WERI-Rb-1 (cell line): Measurements from ENCODE around the gene ALX1.
"Not testable (repeated sequence)": the region's sequence is repeated elsewhere in the genome, so short reads cannot be mapped to it uniquely, and the experiment has no call there.

ENCODE experiments used
- DNase-seq: peaks from one replicate; pipeline ENCODE4 v3.0.0-alpha.2; 2020
- H3K27ac ChIP-seq: fragments of 250-450 bp; sonication (Bioruptor Pico); 2 replicates; pipeline ENCODE4 v1.5.1; 2020; ENCODE audit warnings: mild to moderate bottlenecking, moderate library complexity
- H3K27me3 ChIP-seq: fragments of 250-450 bp; sonication (Bioruptor Pico); 2 replicates; pipeline ENCODE4 v1.5.1; 2021; ENCODE audit warnings: mild to moderate bottlenecking, low read depth, moderate library complexity; ENCODE audit not compliant: insufficient read depth, severe bottlenecking
- H3K36me3 ChIP-seq: fragments of 250-450 bp; sonication (Bioruptor Pico); 2 replicates; pipeline ENCODE4 v1.5.1; 2020; ENCODE audit warnings: mild to moderate bottlenecking, moderate library complexity
- H3K4me3 ChIP-seq: 2 replicates; pipeline ENCODE4 v1.5.1; 2011; ENCODE audit warnings: low read depth, mild to moderate bottlenecking, control low read depth, low read length
- H3K9me3 ChIP-seq: fragments of 250-450 bp; sonication (Bioruptor Pico); 2 replicates; pipeline ENCODE4 v1.5.1; 2021; ENCODE audit warnings: mild to moderate bottlenecking, moderate library complexity; ENCODE audit not compliant: severe bottlenecking
- CTCF ChIP-seq: IDR thresholded peaks from 2 replicates; pipeline ENCODE4 v1.5.1; 2011; ENCODE audit warnings: low read depth, mild to moderate bottlenecking, control low read depth, inconsistent platforms, low read length

The ALX1 gene

DNA sequence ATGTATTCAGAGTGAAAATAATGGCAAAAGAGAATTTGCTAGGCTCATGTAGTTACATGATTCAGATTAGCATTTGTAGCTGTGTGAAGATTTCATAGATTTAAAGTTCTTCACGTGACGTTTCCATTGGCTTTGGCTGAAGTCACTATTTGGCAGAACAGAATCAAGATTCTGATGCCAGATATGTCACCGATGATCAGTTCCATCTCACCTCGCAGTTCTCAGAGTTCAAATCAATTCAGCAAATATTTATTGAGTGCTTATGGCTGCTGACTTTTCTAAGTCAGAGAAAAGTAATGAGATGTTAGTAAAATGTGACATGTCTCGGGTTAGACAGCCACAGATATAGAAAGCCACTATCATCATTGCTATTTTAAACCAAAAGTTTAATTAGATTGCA is 28.4 kb downstream of the ALX1 start:
- Histone ChIP-seq H3K27ac (no peak overlapping the region), H3K4me3 (no peak overlapping the region), H3K27me3 (no peaks in the 10 kb centered on the region), H3K36me3 (no peaks in the 10 kb centered on the region), H3K9me3 (no peaks in the 10 kb centered on the region)
- DNase-seq = no peak
- TF ChIP-seq CTCF = no peak

- DNase-seq = no peak
- no peaks in the 10 kb centered on the region for H3K27me3 ChIP-seq
- no peaks in the 10 kb centered on the region for H3K36me3 ChIP-seq
- 0 out of 2 replicates have a peak overlapping the region, but pooled peaks have one; percentile 1 for H3K4me3 ChIP-seq
- TF ChIP-seq CTCF = no peak
- no peak overlapping the region for H3K27ac ChIP-seq
- no peaks in the 10 kb centered on the region for H3K9me3 ChIP-seq
These were observed 29.1 kb downstream of the ALX1 start for GRCh38 chr12:85309125-85309566.

- Histone ChIP-seq H3K27ac (no peak overlapping the region), H3K36me3 (no peaks in the 10 kb centered on the region), H3K4me3 (no peak overlapping the region), H3K9me3 (no peaks in the 10 kb centered on the region), H3K27me3 (no peaks in the 10 kb centered on the region)
- DNase-seq = peak; percentile 33
- no peak for TF ChIP-seq CTCF
These were observed 30.0 kb downstream of the ALX1 start for GRCh38 chr12:85310025-85310424.

- DNase-seq = no peak
- Histone ChIP-seq H3K4me3 (no peak overlapping the region), H3K27ac (no peak overlapping the region), H3K9me3 (no peaks in the 10 kb centered on the region), H3K27me3 (no peaks in the 10 kb centered on the region), H3K36me3 (no peaks in the 10 kb centered on the region)
- TF ChIP-seq CTCF = no peak
These were observed 30.5 kb downstream of the ALX1 start for GRCh38 chr12:85310456-85311076.

- not testable (repeated sequence) for H3K27me3 ChIP-seq, H3K4me3 ChIP-seq, H3K9me3 ChIP-seq, H3K36me3 ChIP-seq, H3K27ac ChIP-seq, DNase-seq
These were observed 38.0 kb downstream of the ALX1 start for GRCh38 chr12:85317866-85318636.

DNA sequence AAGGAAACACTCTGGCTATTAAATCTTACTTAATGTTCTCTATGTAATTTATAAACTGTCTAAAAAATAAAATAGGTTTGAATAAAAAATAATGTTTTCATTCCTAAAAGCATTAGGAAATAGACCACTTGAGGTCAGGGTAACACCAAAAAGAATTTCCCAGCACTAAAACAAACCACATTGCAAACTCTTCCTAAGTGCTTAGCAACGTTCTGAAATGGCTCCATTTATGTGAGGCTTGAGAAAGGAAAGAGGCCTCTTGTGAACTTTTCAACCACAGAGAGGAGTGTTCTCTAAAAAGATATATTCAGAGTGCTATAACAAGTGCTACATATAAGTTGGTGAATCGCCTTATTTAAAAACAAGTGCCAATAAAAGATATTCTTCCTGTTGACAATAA is 42.7 kb downstream of the ALX1 start:
- Histone ChIP-seq H3K36me3 (no peaks in the 10 kb centered on the region), H3K9me3 (no peaks in the 10 kb centered on the region), H3K4me3 (no peak overlapping the region), H3K27ac (no peak overlapping the region), H3K27me3 (no peaks in the 10 kb centered on the region)
- no peak for DNase-seq
- no peak for TF ChIP-seq CTCF
